Naive thymus-derived CD4-positive, alpha-beta T cell (primary cell): ENCODE results near the gene EXPH5. TPM values are rescaled to one million over a fixed set of nuclear protein-coding genes. Genes with fewer than 3 reads are reported as not detected.

Source experiments
- ATAC-seq: fragments of 150-1000 bp; cut with Tn5 transposase; 2 replicates; pipeline ENCODE4 v1.10.0; 2021; ENCODE audit warnings: mild to moderate bottlenecking, moderate library complexity
- CTCF ChIA-PET: fragments of 350-600 bp; sonication (Branson Sonifier 250); formaldehyde crosslinking; loops from one replicate; lab custom pipeline; 2021; ENCODE audit warnings: antibody characterized with exemption; lab: Charles Lee
- POLR2A ChIA-PET: fragments of 350-600 bp; sonication (Branson Sonifier 250); formaldehyde crosslinking; loops from one replicate; lab custom pipeline; 2021; ENCODE audit warnings: antibody characterized with exemption, inconsistent platforms; lab: Charles Lee
- DNase-seq, 9 donors: peaks; one replicate each; pipeline versions ENCODE4 v3.0.0 to v3.0.0-alpha.2; 2020 to 2022; ENCODE audit warnings: mixed read lengths in 1 of 9
- H3K27ac ChIP-seq: one replicate; pipeline ENCODE4 v1.7.0; 2013; ENCODE audit warnings: mild to moderate bottlenecking, low read depth, low read length, moderate library complexity
- H3K27me3 ChIP-seq, 2 donors: one replicate each; pipeline ENCODE4 v1.7.0; 2013; ENCODE audit warnings: low read length in 2 of 2, mild to moderate bottlenecking in 2 of 2, moderate library complexity in 2 of 2; ENCODE audit not compliant: control insufficient read depth in 2 of 2, insufficient read depth in 2 of 2
- H3K36me3 ChIP-seq, 3 experiments: 1 replicate in 2 of 3; 2 replicates in 1 of 3; pipeline ENCODE4 v1.7.0; 2013; ENCODE audit warnings: low read length in 3 of 3, mild to moderate bottlenecking in 3 of 3, moderate library complexity in 1 of 3; ENCODE audit not compliant: insufficient read depth in 3 of 3, control insufficient read depth in 2 of 3
- H3K4me1 ChIP-seq, 2 donors: one replicate each; pipeline ENCODE4 v1.7.0; 2013; ENCODE audit warnings: low read length in 2 of 2, mild to moderate bottlenecking in 2 of 2, moderate library complexity in 1 of 2; ENCODE audit not compliant: control insufficient read depth in 2 of 2, insufficient read depth in 2 of 2
- H3K4me3 ChIP-seq: 2 replicates; pipeline ENCODE4 v1.7.0; 2013; ENCODE audit warnings: mild to moderate bottlenecking, low read length
- H3K9me3 ChIP-seq, 3 experiments: 1 replicate in 2 of 3; 2 replicates in 1 of 3; pipeline ENCODE4 v1.7.0; 2013; ENCODE audit warnings: low read length in 3 of 3; ENCODE audit not compliant: control insufficient read depth in 2 of 3
- H3K27ac Mint-ChIP-seq, 9 donors: one replicate each; pipeline ENCODE4 v1.8.0; 2020 to 2022; ENCODE audit warnings: mixed read lengths in 9 of 9, mild to moderate bottlenecking in 8 of 9, moderate library complexity in 5 of 9, inconsistent platforms in 2 of 9
- H3K27me3 Mint-ChIP-seq, 5 donors: one replicate each; pipeline ENCODE4 v1.8.0; 2021 to 2022; ENCODE audit warnings: mixed read lengths in 5 of 5, mild to moderate bottlenecking in 1 of 5
- H3K36me3 Mint-ChIP-seq, 5 donors: one replicate each; pipeline ENCODE4 v1.8.0; 2020 to 2022; ENCODE audit warnings: mixed read lengths in 5 of 5, mild to moderate bottlenecking in 3 of 5, inconsistent platforms in 1 of 5
- H3K4me1 Mint-ChIP-seq, 7 donors: one replicate each; pipeline ENCODE4 v1.8.0; 2020 to 2022; ENCODE audit warnings: mixed read lengths in 7 of 7, mild to moderate bottlenecking in 3 of 7, inconsistent platforms in 1 of 7
- H3K4me3 Mint-ChIP-seq, 10 donors: one replicate each; pipeline ENCODE4 v1.8.0; 2020 to 2022; ENCODE audit warnings: mild to moderate bottlenecking in 10 of 10, mixed read lengths in 10 of 10, moderate library complexity in 6 of 10, inconsistent platforms in 2 of 10
- H3K9me3 Mint-ChIP-seq, 11 donors: one replicate each; pipeline ENCODE4 v1.8.0; 2020 to 2022; ENCODE audit warnings: mixed read lengths in 11 of 11, mild to moderate bottlenecking in 4 of 11, inconsistent platforms in 1 of 11, moderate library complexity in 1 of 11
- intact Hi-C, 2 donors: fragments of 100-400 bp; cut with micrococcal nuclease; formaldehyde crosslinking; loops; one replicate each; pipeline ENCODE4 v1.15.1; 2023
- polyA plus RNA-seq, 2 donors: library from polyadenylated mRNA; unstranded; fragments of 300-500 nt; fragmentation: Illumina TruSeq; gene quantifications; one replicate each; pipeline ENCODE4 v1.2.3, GENCODE V29; 2021
- total RNA-seq, 6 experiments: library from RNA in 5 of 6; stranded (reverse) in 5 of 6; gene quantifications; 1 replicate in 5 of 6; 2 replicates in 1 of 6; pipeline ENCODE4 v1.2.3 and lab custom pipeline; 2021 to 2026

The EXPH5 gene
- total and polyA plus RNA-seq, 7 experiments from 2014 or later, result 0.90 to 8.3 (median 3.2) TPM

DNA sequence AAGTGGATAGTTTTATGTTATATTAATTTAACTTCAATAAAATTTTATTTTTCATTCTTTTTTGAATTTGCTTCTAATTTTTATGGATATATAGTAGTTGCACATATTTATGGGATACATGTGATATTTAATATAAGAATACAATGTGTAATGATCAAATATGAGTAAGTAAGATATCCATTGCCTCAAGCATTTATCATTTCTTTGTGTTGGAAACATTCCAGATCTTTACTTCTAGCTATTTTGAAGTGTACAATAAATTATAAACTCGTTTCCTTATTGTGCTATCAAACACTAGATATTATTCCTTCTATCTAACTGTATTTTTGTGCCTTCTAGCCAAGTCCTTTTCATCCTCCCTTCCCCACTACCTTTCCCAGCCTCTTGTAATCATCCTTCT, 17.0 kb downstream of the EXPH5 start:
- no peak overlapping the region for H3K27ac Mint-ChIP-seq
- ATAC-seq, result no peak
- no peak overlapping the region for H3K4me3 Mint-ChIP-seq
- Histone ChIP-seq H3K4me1 (no peaks in the 10 kb centered on the region), H3K4me3 (no peak overlapping the region), H3K9me3 (no peaks in the 10 kb centered on the region), H3K36me3 (no peaks in the 10 kb centered on the region), H3K27ac (no peak overlapping the region), H3K27me3 (no peaks in the 10 kb centered on the region)
- intact Hi-C loops, result no loop called here
- POLR2A ChIA-PET, result interaction anchor here (0.6 kb wide), 1 partner anchor 28 kb away, joined by 3 read pairs; no protein-coding TSS in a partner anchor
- peaks cover 0 to 7% (median 0%) of the 10 kb centered on the region in 11 donors for H3K9me3 Mint-ChIP-seq
- CTCF ChIA-PET, result no interaction called here
- peaks cover 0 to 12% (median 4%) of the 10 kb centered on the region in 5 donors for H3K27me3 Mint-ChIP-seq
- H3K4me1 Mint-ChIP-seq, result peaks cover 0 to 7% (median 4%) of the 10 kb centered on the region in 7 donors
- H3K36me3 Mint-ChIP-seq, result peaks cover 0 to 15% (median 5%) of the 10 kb centered on the region in 5 donors
- no peak for DNase-seq

GRCh38 chr11:108574675-108575074, 18.9 kb downstream of the EXPH5 start:
- no peak overlapping the region for H3K27ac Mint-ChIP-seq
- H3K4me1 Mint-ChIP-seq, result peaks cover 0 to 10% (median 3%) of the 10 kb centered on the region in 7 donors
- no peak for DNase-seq
- H3K4me1 ChIP-seq, result no peaks in the 10 kb centered on the region
- H3K9me3 ChIP-seq, result no peaks in the 10 kb centered on the region
- ATAC-seq, result no peak
- H3K36me3 ChIP-seq, result no peaks in the 10 kb centered on the region
- H3K36me3 Mint-ChIP-seq, result peaks cover 0 to 14% (median 5%) of the 10 kb centered on the region in 5 donors
- no peak overlapping the region for H3K27ac ChIP-seq
- H3K4me3 Mint-ChIP-seq, result no peak overlapping the region
- CTCF ChIA-PET, result no interaction called here
- H3K27me3 Mint-ChIP-seq, result peaks cover 0 to 8% (median 4%) of the 10 kb centered on the region in 5 donors
- no peaks in the 10 kb centered on the region for H3K27me3 ChIP-seq
- H3K9me3 Mint-ChIP-seq, result peaks cover 0 to 7% (median 0%) of the 10 kb centered on the region in 11 donors
- intact Hi-C loops, result no loop called here
- POLR2A ChIA-PET, result no interaction called here
- H3K4me3 ChIP-seq, result no peak overlapping the region

GRCh38 chr11:108571001-108571400, 22.6 kb downstream of the EXPH5 start:
- no peak overlapping the region for H3K4me3 ChIP-seq
- POLR2A ChIA-PET, result no interaction called here
- H3K4me1 ChIP-seq, result no peaks in the 10 kb centered on the region
- Mint-ChIP-seq H3K27me3 (no peaks in the 10 kb centered on the region), H3K4me1 (peaks cover 0 to 10% (median 4%) of the 10 kb centered on the region in 7 donors), H3K9me3 (peaks cover 0 to 4% (median 0%) of the 10 kb centered on the region in 11 donors), H3K27ac (peak overlapping the region in 2 of 9 donors; percentile 4 to 70), H3K36me3 (peaks cover 0 to 18% (median 5%) of the 10 kb centered on the region in 5 donors), H3K4me3 (peak overlapping the region in 1 of 10 donors; percentile 52)
- no peak for ATAC-seq
- H3K27me3 ChIP-seq, result no peaks in the 10 kb centered on the region
- intact Hi-C loops, result no loop called here
- no peak overlapping the region for H3K27ac ChIP-seq
- CTCF ChIA-PET, result no interaction called here
- H3K9me3 ChIP-seq, result no peaks in the 10 kb centered on the region
- H3K36me3 ChIP-seq, result no peaks in the 10 kb centered on the region
- no peak for DNase-seq

DNA sequence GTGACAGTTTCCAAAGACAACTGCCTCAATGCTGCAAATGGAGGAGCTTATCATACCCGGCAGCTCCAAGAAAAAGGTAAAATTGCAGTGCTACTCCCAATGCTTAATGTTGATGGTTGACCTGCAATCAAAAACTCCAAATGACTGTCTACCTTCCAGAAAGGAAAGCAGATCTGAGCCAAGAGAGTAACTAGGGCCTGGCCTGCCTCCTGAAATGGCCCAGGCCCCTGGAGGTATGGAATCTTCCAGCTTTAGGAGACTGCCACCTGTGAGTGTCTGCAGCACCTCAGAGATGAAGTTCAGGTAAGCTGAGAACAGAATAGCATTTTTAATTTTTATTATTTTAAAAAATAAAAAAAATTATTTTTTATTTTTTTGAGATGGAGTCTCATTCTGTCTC, 23.7 kb downstream of the EXPH5 start:
- ChIA-PET POLR2A (no interaction called here), CTCF (no interaction called here)
- no peaks in the 10 kb centered on the region for H3K4me1 ChIP-seq
- ATAC-seq (no peak), DNase-seq (no peak)
- H3K27me3 Mint-ChIP-seq, result no peaks in the 10 kb centered on the region
- no peaks in the 10 kb centered on the region for H3K27me3 ChIP-seq
- H3K9me3 ChIP-seq, result no peaks in the 10 kb centered on the region
- no peak overlapping the region for H3K27ac ChIP-seq
- peaks cover 0 to 4% (median 0%) of the 10 kb centered on the region in 11 donors for H3K9me3 Mint-ChIP-seq
- no peak overlapping the region for H3K4me3 Mint-ChIP-seq
- no peaks in the 10 kb centered on the region for H3K36me3 ChIP-seq
- no peak overlapping the region for H3K27ac Mint-ChIP-seq
- H3K4me3 ChIP-seq, result no peak overlapping the region
- intact Hi-C loops, result no loop called here
- peaks cover 0 to 11% (median 3%) of the 10 kb centered on the region in 5 donors for H3K36me3 Mint-ChIP-seq
- peaks cover 0 to 10% (median 4%) of the 10 kb centered on the region in 7 donors for H3K4me1 Mint-ChIP-seq

- CTCF ChIA-PET, result no interaction called here
- H3K27ac Mint-ChIP-seq, result no peak overlapping the region
- intact Hi-C loops, result no loop called here
- Histone ChIP-seq H3K36me3 (no peaks in the 10 kb centered on the region), H3K9me3 (no peaks in the 10 kb centered on the region), H3K27me3 (no peaks in the 10 kb centered on the region), H3K27ac (no peak overlapping the region), H3K4me1 (no peaks in the 10 kb centered on the region), H3K4me3 (no peak overlapping the region)
- H3K36me3 Mint-ChIP-seq, result peaks cover 0 to 9% (median 0%) of the 10 kb centered on the region in 5 donors
- ATAC-seq (no peak), DNase-seq (no peak)
- no peaks in the 10 kb centered on the region for H3K27me3 Mint-ChIP-seq
- no peak overlapping the region for H3K4me3 Mint-ChIP-seq
- H3K4me1 Mint-ChIP-seq, result peaks cover 0 to 10% (median 4%) of the 10 kb centered on the region in 7 donors
- H3K9me3 Mint-ChIP-seq, result peaks cover 0 to 4% (median 0%) of the 10 kb centered on the region in 11 donors
- POLR2A ChIA-PET, result no interaction called here
These were observed 25.2 kb downstream of the EXPH5 start for GRCh38 chr11:108568195-108568858.

GRCh38 chr11:108565653-108566052, 27.9 kb downstream of the EXPH5 start:
- H3K9me3 Mint-ChIP-seq, result peaks cover 0 to 4% (median 0%) of the 10 kb centered on the region in 11 donors
- POLR2A ChIA-PET, result no interaction called here
- Histone ChIP-seq H3K27me3 (no peaks in the 10 kb centered on the region), H3K36me3 (no peaks in the 10 kb centered on the region), H3K4me1 (no peaks in the 10 kb centered on the region), H3K27ac (no peak overlapping the region), H3K9me3 (no peaks in the 10 kb centered on the region), H3K4me3 (no peak overlapping the region)
- ATAC-seq (no peak), DNase-seq (no peak)
- no peak overlapping the region for H3K27ac Mint-ChIP-seq
- H3K36me3 Mint-ChIP-seq, result peaks cover 0 to 8% (median 0%) of the 10 kb centered on the region in 5 donors
- peaks cover 0 to 4% (median 0%) of the 10 kb centered on the region in 7 donors for H3K4me1 Mint-ChIP-seq
- intact Hi-C loops, result no loop called here
- H3K27me3 Mint-ChIP-seq, result no peaks in the 10 kb centered on the region
- CTCF ChIA-PET, result no interaction called here
- H3K4me3 Mint-ChIP-seq, result no peak overlapping the region
